GM19372 (cell line): ENCODE results near the gene ZNF831.

Experiments
- ATAC-seq: cut with Tn5 transposase; IDR thresholded peaks from one replicate; pipeline ENCODE4 v1.9.1; 2021; ENCODE audit warnings: mild to moderate bottlenecking, low read depth, moderate library complexity; ENCODE audit not compliant: unreplicated experiment

The ZNF831 gene

GRCh38 chr20:59207235-59207634 lies 43.6 kb downstream of the ZNF831 start:
- ATAC-seq = no peak

GRCh38 chr20:59207742-59208357 lies 44.2 kb downstream of the ZNF831 start:
- no peak for ATAC-seq

- no peak for ATAC-seq
Observed at GRCh38 chr20:59210186-59210585, 46.6 kb downstream of the ZNF831 start.

GRCh38 chr20:59211208-59211765 lies 47.7 kb downstream of the ZNF831 start:
- ATAC-seq = no peak

GRCh38 chr20:59214073-59214472 lies 50.5 kb downstream of the ZNF831 start:
- no peak for ATAC-seq

GRCh38 chr20:59214606-59215547 lies 51.3 kb downstream of the ZNF831 start:
- no peak for ATAC-seq

GRCh38 chr20:59217173-59217572 lies 53.6 kb downstream of the ZNF831 start:
- no peak for ATAC-seq

GRCh38 chr20:59217794-59218280 lies 54.2 kb downstream of the ZNF831 start:
- ATAC-seq = no peak

- ATAC-seq = no peak
Observed at GRCh38 chr20:59219211-59219610, 55.6 kb downstream of the ZNF831 start.

- no peak for ATAC-seq
Observed at GRCh38 chr20:59220161-59220560, 56.5 kb downstream of the ZNF831 start.

- ATAC-seq = no peak
Observed at GRCh38 chr20:59221049-59221706, 57.6 kb downstream of the ZNF831 start.

- no peak for ATAC-seq
Observed at GRCh38 chr20:59221707-59222252, 58.2 kb downstream of the ZNF831 start.

GRCh38 chr20:59222253-59223181 lies 58.9 kb downstream of the ZNF831 start:
- peak; percentile 93 for ATAC-seq

- no peak for ATAC-seq
Observed at GRCh38 chr20:59223182-59223601, 59.6 kb downstream of the ZNF831 start.

- ATAC-seq = no peak
Observed at GRCh38 chr20:59223750-59224149, 60.1 kb downstream of the ZNF831 start.

GRCh38 chr20:59224236-59224635 lies 60.6 kb downstream of the ZNF831 start:
- ATAC-seq = no peak

- no peak for ATAC-seq
Observed at GRCh38 chr20:59230385-59230784, 66.8 kb downstream of the ZNF831 start.

- no peak for ATAC-seq
Observed at GRCh38 chr20:59231124-59231804, 67.6 kb downstream of the ZNF831 start.

- ATAC-seq = no peak
Observed at GRCh38 chr20:59232618-59233017, 69.0 kb downstream of the ZNF831 start.
